SK-N-SH (cell line): ENCODE measurements around the gene NR6A1. TPM values are rescaled to one million over a fixed set of nuclear protein-coding genes. Genes with fewer than 3 reads are reported as not detected.

ENCODE experiments used
- CTCF ChIA-PET: fragments of 300-600, 350-600 bp; formaldehyde crosslinking; extraction: SDS; loops from one replicate; lab custom pipeline; 2021; lab: Yijun Ruan, JAX
- POLR2A ChIA-PET: fragments of 350-600 bp; sonication (Branson Sonifier 250); formaldehyde crosslinking; extraction: SDS; loops from one replicate; lab custom pipeline; 2020; ENCODE audit warnings: antibody characterized with exemption, inconsistent platforms; lab: Yijun Ruan, JAX
- DNase-seq: peaks from one replicate; pipeline ENCODE4 v3.0.0; 2012
- H2AFZ ChIP-seq: fragments of 200-600 bp; sonication (generic); 2 replicates; pipeline ENCODE4 v1.8.1; 2016; ENCODE audit warnings: antibody characterized with exemption, mild to moderate bottlenecking, low read depth
- H3F3A ChIP-seq: fragments of 200-600 bp; sonication (generic); replicated peaks from 2 replicates; pipeline ENCODE3; 2016; ENCODE audit warnings: antibody characterized with exemption, mild to moderate bottlenecking; ENCODE audit not compliant: insufficient read depth
- H3K27ac ChIP-seq, 2 experiments: fragments of 200-500 bp in 1 of 2; fragments of 200-600 bp in 1 of 2; sonication (Bioruptor generic) in 1 of 2; sonication (generic), shearing (Covaris generic) in 1 of 2; 2 replicates each; pipeline versions ENCODE4 v1.5.1 to v1.6.1; 2014 to 2016; ENCODE audit warnings: low read depth in 2 of 2, inconsistent platforms in 1 of 2, low read length in 1 of 2, mild to moderate bottlenecking in 1 of 2, mixed read lengths in 1 of 2
- H3K27me3 ChIP-seq: fragments of 200-600 bp; sonication (generic), shearing (Covaris generic); 2 replicates; pipeline ENCODE4 v1.6.1; 2016; ENCODE audit warnings: mixed run types; ENCODE audit not compliant: insufficient read depth
- H3K36me3 ChIP-seq, 2 experiments: fragments of 200-500 bp in 1 of 2; fragments of 200-600 bp in 1 of 2; sonication (Bioruptor generic) in 1 of 2; sonication (generic) in 1 of 2; replicated peaks in 1 of 2; 2 replicates each; pipeline versions ENCODE3 to v1.5.1; 2014 to 2016; ENCODE audit warnings: low read length in 1 of 2, mild to moderate bottlenecking in 1 of 2; ENCODE audit not compliant: insufficient read depth in 2 of 2, control insufficient read depth in 1 of 2
- H3K4me1 ChIP-seq, 2 experiments: fragments of 200-500 bp in 1 of 2; fragments of 200-600 bp in 1 of 2; sonication (Bioruptor generic) in 1 of 2; sonication (generic), shearing (Covaris generic) in 1 of 2; 2 replicates each; pipeline versions ENCODE4 v1.5.1 to v1.6.1; 2014 to 2016; ENCODE audit warnings: low read depth in 1 of 2, low read length in 1 of 2, mixed run types in 1 of 2; ENCODE audit not compliant: insufficient read depth in 2 of 2, control insufficient read depth in 1 of 2
- H3K4me2 ChIP-seq: fragments of 200-600 bp; sonication (generic), shearing (Covaris generic); 2 replicates; pipeline ENCODE4 v1.6.1; 2017; ENCODE audit warnings: mixed run types
- H3K4me3 ChIP-seq, 2 experiments: fragments of 200-500 bp in 1 of 2; fragments of 200-600 bp in 1 of 2; sonication (Bioruptor generic) in 1 of 2; sonication (generic), shearing (Covaris generic) in 1 of 2; 2 replicates each; pipeline versions ENCODE4 v1.5.1 to v1.8.1; 2014 to 2016; ENCODE audit warnings: low read depth in 2 of 2, inconsistent platforms in 1 of 2, low read length in 1 of 2, mild to moderate bottlenecking in 1 of 2, mixed read lengths in 1 of 2, moderate library complexity in 1 of 2
- H3K79me2 ChIP-seq: fragments of 200-600 bp; sonication (generic); 2 replicates; pipeline ENCODE4 v1.8.1; 2017; ENCODE audit warnings: mild to moderate bottlenecking; ENCODE audit not compliant: insufficient read depth
- H3K9ac ChIP-seq: fragments of 200-600 bp; sonication (generic); 2 replicates; pipeline ENCODE4 v1.6.1; 2017; ENCODE audit warnings: mixed run types
- H3K9me2 ChIP-seq: fragments of 200-600 bp; sonication (generic); 2 replicates; pipeline ENCODE4 v1.6.1; 2017; ENCODE audit warnings: mixed run types
- H3K9me3 ChIP-seq: fragments of 200-600 bp; sonication (generic); 2 replicates; pipeline ENCODE4 v1.6.1; 2017; ENCODE audit warnings: mixed run types, mild to moderate bottlenecking, moderate library complexity
- H4K20me1 ChIP-seq: fragments of 200-600 bp; sonication (generic); 2 replicates; pipeline ENCODE4 v1.6.1; 2017; ENCODE audit warnings: mild to moderate bottlenecking, mixed run types; ENCODE audit not compliant: insufficient read depth
- CHD2 ChIP-seq: fragments of 150-350 bp; IDR thresholded peaks from 2 replicates; pipeline ENCODE4 v1.6.1; 2018; ENCODE audit warnings: low read length; ENCODE audit not compliant: partially characterized antibody
- EP300 ChIP-seq, 2 experiments: IDR thresholded peaks; 2 replicates each; pipeline versions ENCODE4 v1.4.0 to v1.6.1; 2012; ENCODE audit warnings: borderline replicate concordance in 1 of 2, low read depth in 1 of 2, low read length in 1 of 2
- RAD21 ChIP-seq: IDR thresholded peaks from 2 replicates; pipeline ENCODE4 v1.6.1; 2012; ENCODE audit warnings: mild to moderate bottlenecking, low read length
- RCOR1 ChIP-seq: fragments of 150-350 bp; IDR thresholded peaks from 2 replicates; pipeline ENCODE4 v1.6.1; 2017; ENCODE audit warnings: antibody characterized with exemption, low read length
- RFX5 ChIP-seq: IDR thresholded peaks from 2 replicates; pipeline ENCODE4 v1.6.1; 2012; ENCODE audit warnings: mild to moderate bottlenecking, improper control_type of control experiment, low read length
- RXRA ChIP-seq: IDR thresholded peaks from 2 replicates; pipeline ENCODE4 v1.4.0; 2012; ENCODE audit warnings: low read depth, mild to moderate bottlenecking, borderline replicate concordance
- TAF1 ChIP-seq: IDR thresholded peaks from 2 replicates; pipeline ENCODE4 v1.6.1; 2012; ENCODE audit warnings: low read depth, mild to moderate bottlenecking, low read length, moderate library complexity, borderline replicate concordance
- TCF12 ChIP-seq: IDR thresholded peaks from 2 replicates; pipeline ENCODE4 v1.4.0; 2012
- TEAD4 ChIP-seq: IDR thresholded peaks from 2 replicates; pipeline ENCODE4 v1.4.0; 2012; ENCODE audit warnings: mild to moderate bottlenecking, borderline replicate concordance; ENCODE audit not compliant: insufficient read depth
- YY1 ChIP-seq: IDR thresholded peaks from 2 replicates; pipeline ENCODE4 v1.4.0; 2012; ENCODE audit warnings: low read depth, mild to moderate bottlenecking
- WGBS: methylation state at CpG from one replicate; pipeline ENCODE4 v1.1.6; 2017; ENCODE audit warnings: low lambda C conversion rate; 5-methylcytosine and 5-hydroxymethylcytosine counted together
- polyA plus RNA-seq, 3 experiments: library from polyadenylated mRNA; depleted of rRNA; stranded (reverse); fragments of >200 nt; gene quantifications; 2 replicates each; pipeline ENCODE4 v1.2.3, GENCODE V29; 2012
- TF ChIP-seq, protein P1 (sequence below): IDR thresholded peaks from 2 replicates; pipeline ENCODE4 v1.4.0; 2012; ENCODE audit warnings: low read depth, borderline replicate concordance
- TF ChIP-seq, protein P2 (sequence below): IDR thresholded peaks from 2 replicates; pipeline ENCODE4; 2012
- TF ChIP-seq, protein P3 (sequence below): IDR thresholded peaks from 2 replicates; pipeline ENCODE4 v1.4.0; 2012; ENCODE audit warnings: low read depth
- TF ChIP-seq, protein P4 (sequence below): fragments of 200-600 bp; sonication (generic); IDR thresholded peaks from 2 replicates; pipeline ENCODE4 v1.6.1; 2017; ENCODE audit warnings: antibody characterized with exemption, mild to moderate bottlenecking, moderate library complexity
- TF ChIP-seq, protein P5 (sequence below): fragments of 150-350 bp; IDR thresholded peaks from 2 replicates; pipeline ENCODE4 v1.6.1; 2016; ENCODE audit warnings: mild to moderate bottlenecking, low read depth, low read length

The NR6A1 gene
- polyA plus RNA-seq, 1 of the 3 experiments (the other 2 are of a cell fraction): 1.2 TPM

DNA sequence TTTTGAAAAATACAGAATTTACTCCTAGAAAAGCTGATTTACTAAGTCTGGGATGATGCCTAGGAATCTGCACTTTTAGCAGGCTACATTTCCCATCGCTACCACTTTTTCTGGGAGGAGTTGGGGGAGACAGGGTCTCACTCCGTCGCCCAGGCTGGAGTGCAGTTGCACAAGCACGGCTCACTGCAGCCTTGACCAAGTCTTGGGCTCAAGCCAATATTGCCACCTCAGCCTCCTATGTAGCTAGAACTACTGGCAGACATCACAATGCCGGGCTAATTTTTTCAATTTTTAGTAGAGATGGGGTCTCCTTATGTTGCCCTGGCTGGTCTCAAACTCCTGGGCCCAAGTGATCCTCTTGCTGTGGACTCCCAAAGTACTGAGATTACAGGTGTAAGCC lies 85.9 kb downstream of the NR6A1 start:
- Histone ChIP-seq H3F3A (peaks cover 13% of the 10 kb centered on the region), H3K4me3 (no peak overlapping the region), H3K27ac (no peak overlapping the region), H3K36me3 (peaks cover 17 to 20% of the 10 kb centered on the region in 2 experiments), H3K9me2 (no peaks in the 10 kb centered on the region), H3K4me2 (no peak overlapping the region), H3K27me3 (no peaks in the 10 kb centered on the region), H3K4me1 (peaks cover 3 to 9% of the 10 kb centered on the region in 2 experiments; a peak in 2 of 4 replicates), H4K20me1 (peaks cover 9% of the 10 kb centered on the region; the same call in 1 of the 2 replicates), H2AFZ (no peak overlapping the region), H3K9ac (no peak overlapping the region), H3K9me3 (no peaks in the 10 kb centered on the region), H3K79me2 (peaks cover 82% of the 10 kb centered on the region; the same call in 1 of the 2 replicates)
- WGBS: 96% methylated on average over 5 of the region's 5 CpGs
- POLR2A ChIA-PET: interaction anchor here (0.6 kb wide), 1 partner anchor 27 kb away, joined by 5 read pairs; no protein-coding TSS in a partner anchor
- CTCF ChIA-PET: interaction anchor here (1.4 to 3.4 kb wide), 4 partner anchors 15 to 89 kb away, joined by 3 to 12 read pairs (median 4); no protein-coding TSS in a partner anchor
- no peak for DNase-seq
- TF ChIP-seq TEAD4 (no peak), TCF12 (no peak), RXRA (no peak), RCOR1 (no peak), CHD2 (no peak), EP300 (IDR thresholded peaks at IDR 0.05; ENCODE audit: borderline replicate concordance in 1 of 2, low read depth in 1 of 2, low read length in 1 of 2) (no peak), TAF1 (no peak)
- TF ChIP-seq, protein P1, sequence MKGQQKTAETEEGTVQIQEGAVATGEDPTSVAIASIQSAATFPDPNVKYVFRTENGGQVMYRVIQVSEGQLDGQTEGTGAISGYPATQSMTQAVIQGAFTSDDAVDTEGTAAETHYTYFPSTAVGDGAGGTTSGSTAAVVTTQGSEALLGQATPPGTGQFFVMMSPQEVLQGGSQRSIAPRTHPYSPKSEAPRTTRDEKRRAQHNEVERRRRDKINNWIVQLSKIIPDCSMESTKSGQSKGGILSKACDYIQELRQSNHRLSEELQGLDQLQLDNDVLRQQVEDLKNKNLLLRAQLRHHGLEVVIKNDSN: no peak
- TF ChIP-seq, protein P2, sequence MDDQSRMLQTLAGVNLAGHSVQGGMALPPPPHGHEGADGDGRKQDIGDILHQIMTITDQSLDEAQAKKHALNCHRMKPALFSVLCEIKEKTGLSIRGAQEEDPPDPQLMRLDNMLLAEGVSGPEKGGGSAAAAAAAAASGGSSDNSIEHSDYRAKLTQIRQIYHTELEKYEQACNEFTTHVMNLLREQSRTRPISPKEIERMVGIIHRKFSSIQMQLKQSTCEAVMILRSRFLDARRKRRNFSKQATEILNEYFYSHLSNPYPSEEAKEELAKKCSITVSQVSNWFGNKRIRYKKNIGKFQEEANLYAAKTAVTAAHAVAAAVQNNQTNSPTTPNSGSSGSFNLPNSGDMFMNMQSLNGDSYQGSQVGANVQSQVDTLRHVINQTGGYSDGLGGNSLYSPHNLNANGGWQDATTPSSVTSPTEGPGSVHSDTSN: no peak
- TF ChIP-seq, protein P3, sequence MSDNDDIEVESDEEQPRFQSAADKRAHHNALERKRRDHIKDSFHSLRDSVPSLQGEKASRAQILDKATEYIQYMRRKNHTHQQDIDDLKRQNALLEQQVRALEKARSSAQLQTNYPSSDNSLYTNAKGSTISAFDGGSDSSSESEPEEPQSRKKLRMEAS: no peak
- TF ChIP-seq, protein P4, sequence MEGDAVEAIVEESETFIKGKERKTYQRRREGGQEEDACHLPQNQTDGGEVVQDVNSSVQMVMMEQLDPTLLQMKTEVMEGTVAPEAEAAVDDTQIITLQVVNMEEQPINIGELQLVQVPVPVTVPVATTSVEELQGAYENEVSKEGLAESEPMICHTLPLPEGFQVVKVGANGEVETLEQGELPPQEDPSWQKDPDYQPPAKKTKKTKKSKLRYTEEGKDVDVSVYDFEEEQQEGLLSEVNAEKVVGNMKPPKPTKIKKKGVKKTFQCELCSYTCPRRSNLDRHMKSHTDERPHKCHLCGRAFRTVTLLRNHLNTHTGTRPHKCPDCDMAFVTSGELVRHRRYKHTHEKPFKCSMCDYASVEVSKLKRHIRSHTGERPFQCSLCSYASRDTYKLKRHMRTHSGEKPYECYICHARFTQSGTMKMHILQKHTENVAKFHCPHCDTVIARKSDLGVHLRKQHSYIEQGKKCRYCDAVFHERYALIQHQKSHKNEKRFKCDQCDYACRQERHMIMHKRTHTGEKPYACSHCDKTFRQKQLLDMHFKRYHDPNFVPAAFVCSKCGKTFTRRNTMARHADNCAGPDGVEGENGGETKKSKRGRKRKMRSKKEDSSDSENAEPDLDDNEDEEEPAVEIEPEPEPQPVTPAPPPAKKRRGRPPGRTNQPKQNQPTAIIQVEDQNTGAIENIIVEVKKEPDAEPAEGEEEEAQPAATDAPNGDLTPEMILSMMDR: no peak

DNA sequence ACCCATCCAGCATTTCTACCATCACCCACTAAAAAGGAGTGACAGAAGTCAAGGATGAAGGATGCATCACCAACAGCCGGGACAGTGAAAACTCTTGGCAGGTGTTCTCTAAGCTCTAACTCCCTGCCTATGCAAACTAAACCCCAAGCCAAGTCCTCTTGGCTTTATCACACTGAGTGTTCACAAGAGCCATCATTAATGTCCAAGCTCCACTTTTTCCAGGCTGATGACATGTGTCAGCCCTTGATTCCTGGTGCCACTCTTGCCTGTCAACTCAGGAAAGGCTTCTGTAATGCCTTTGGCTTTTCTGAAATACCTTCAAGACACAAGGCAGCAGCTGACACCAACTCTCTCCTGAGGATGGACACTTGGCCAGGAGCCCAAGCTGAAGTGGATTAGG lies 86.9 kb downstream of the NR6A1 start:
- H2AFZ ChIP-seq: no peak overlapping the region
- H3K9ac ChIP-seq: no peak overlapping the region
- H3K4me1 ChIP-seq: peaks cover 0 to 3% of the 10 kb centered on the region in 2 experiments; a peak in 1 of 4 replicates
- H3K79me2 ChIP-seq: peaks cover 84% of the 10 kb centered on the region; the same call in 1 of the 2 replicates
- no peak for DNase-seq
- ChIA-PET POLR2A (no interaction called here), CTCF (interaction anchor here (1.2 to 3.4 kb wide), 3 partner anchors 14 to 67 kb away, joined by 3 to 12 read pairs (median 7); no protein-coding TSS in a partner anchor)
- no peaks in the 10 kb centered on the region for H3K9me3 ChIP-seq
- 90% methylated on average over 1 of the region's 1 CpG for WGBS
- no peaks in the 10 kb centered on the region for H3K27me3 ChIP-seq
- peaks cover 9% of the 10 kb centered on the region; the same call in 1 of the 2 replicates for H4K20me1 ChIP-seq
- H3K4me3 ChIP-seq: no peak overlapping the region
- H3K9me2 ChIP-seq: no peaks in the 10 kb centered on the region
- peaks cover 13 to 18% of the 10 kb centered on the region in 2 experiments for H3K36me3 ChIP-seq
- H3K4me2 ChIP-seq: no peak overlapping the region
- TF ChIP-seq RXRA (no peak), EP300 (IDR thresholded peaks at IDR 0.05; ENCODE audit: borderline replicate concordance in 1 of 2, low read depth in 1 of 2, low read length in 1 of 2) (no peak), RFX5 (no peak), RAD21 (no peak), YY1 (no peak), TEAD4 (no peak), RCOR1 (no peak)
- TF ChIP-seq, protein P2: no peak
- TF ChIP-seq, protein P5, sequence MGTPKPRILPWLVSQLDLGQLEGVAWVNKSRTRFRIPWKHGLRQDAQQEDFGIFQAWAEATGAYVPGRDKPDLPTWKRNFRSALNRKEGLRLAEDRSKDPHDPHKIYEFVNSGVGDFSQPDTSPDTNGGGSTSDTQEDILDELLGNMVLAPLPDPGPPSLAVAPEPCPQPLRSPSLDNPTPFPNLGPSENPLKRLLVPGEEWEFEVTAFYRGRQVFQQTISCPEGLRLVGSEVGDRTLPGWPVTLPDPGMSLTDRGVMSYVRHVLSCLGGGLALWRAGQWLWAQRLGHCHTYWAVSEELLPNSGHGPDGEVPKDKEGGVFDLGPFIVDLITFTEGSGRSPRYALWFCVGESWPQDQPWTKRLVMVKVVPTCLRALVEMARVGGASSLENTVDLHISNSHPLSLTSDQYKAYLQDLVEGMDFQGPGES: no peak
- peaks cover 11% of the 10 kb centered on the region for H3F3A ChIP-seq
- H3K27ac ChIP-seq: no peak overlapping the region
